OCI-LY3 (cell line): Measurements from ENCODE around the gene EPHB2.

Experiments used
- EZH2phosphoT487 ChIP-seq: fragments of 200-600 bp; shearing (Covaris generic); IDR thresholded peaks from 2 replicates; pipeline ENCODE4 v1.6.1; 2018; ENCODE audit warnings: antibody characterized with exemption, mixed run types, low read depth
- TF ChIP-seq, protein P1 (sequence below): fragments of 200-600, 300-600 bp; sonication (generic); IDR thresholded peaks from 2 replicates; pipeline ENCODE4 v1.5.1; 2014; ENCODE audit warnings: antibody characterized with exemption, low read length, low read depth

- TF ChIP-seq, protein P1, sequence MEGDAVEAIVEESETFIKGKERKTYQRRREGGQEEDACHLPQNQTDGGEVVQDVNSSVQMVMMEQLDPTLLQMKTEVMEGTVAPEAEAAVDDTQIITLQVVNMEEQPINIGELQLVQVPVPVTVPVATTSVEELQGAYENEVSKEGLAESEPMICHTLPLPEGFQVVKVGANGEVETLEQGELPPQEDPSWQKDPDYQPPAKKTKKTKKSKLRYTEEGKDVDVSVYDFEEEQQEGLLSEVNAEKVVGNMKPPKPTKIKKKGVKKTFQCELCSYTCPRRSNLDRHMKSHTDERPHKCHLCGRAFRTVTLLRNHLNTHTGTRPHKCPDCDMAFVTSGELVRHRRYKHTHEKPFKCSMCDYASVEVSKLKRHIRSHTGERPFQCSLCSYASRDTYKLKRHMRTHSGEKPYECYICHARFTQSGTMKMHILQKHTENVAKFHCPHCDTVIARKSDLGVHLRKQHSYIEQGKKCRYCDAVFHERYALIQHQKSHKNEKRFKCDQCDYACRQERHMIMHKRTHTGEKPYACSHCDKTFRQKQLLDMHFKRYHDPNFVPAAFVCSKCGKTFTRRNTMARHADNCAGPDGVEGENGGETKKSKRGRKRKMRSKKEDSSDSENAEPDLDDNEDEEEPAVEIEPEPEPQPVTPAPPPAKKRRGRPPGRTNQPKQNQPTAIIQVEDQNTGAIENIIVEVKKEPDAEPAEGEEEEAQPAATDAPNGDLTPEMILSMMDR: no peak
- no peak for TF ChIP-seq EZH2phosphoT487
These were observed 129.2 kb downstream of the EPHB2 start for GRCh38 chr1:22839806-22840205.
